ENCODE results near the gene PRPF39.

PRPF39 gene

GRCh38 chr14:45082420-45082819, 1.5 kb upstream of the PRPF39 start:
- DNase-seq (ENCODE audit: low read depth in 2 of 2): no peak

GRCh38 chr14:45083617-45083975, 320 bp upstream of the PRPF39 start:
- no peak for DNase-seq (ENCODE audit: low read depth in 2 of 2)

GRCh38 chr14:45084946-45085346, 1.0 kb downstream of the PRPF39 start:
- no peak for DNase-seq (ENCODE audit: low read depth in 2 of 2)

- DNase-seq (ENCODE audit: low read depth in 2 of 2): peak in 1 of 2 donors; percentile 4
Measured at GRCh38 chr14:45089813-45090212, 5.9 kb downstream of the PRPF39 start.

- no peak for DNase-seq (ENCODE audit: low read depth in 2 of 2)
Measured at GRCh38 chr14:45091710-45092109, 7.8 kb downstream of the PRPF39 start.

GRCh38 chr14:45094275-45094674, 10.4 kb downstream of the PRPF39 start:
- no peak for DNase-seq (ENCODE audit: low read depth in 2 of 2)

- DNase-seq (ENCODE audit: low read depth in 2 of 2): no peak
Measured at GRCh38 chr14:45095143-45095542, 11.2 kb downstream of the PRPF39 start.

GRCh38 chr14:45096218-45096617, 12.3 kb downstream of the PRPF39 start:
- DNase-seq (ENCODE audit: low read depth in 2 of 2): no peak

GRCh38 chr14:45103806-45104205, 19.9 kb downstream of the PRPF39 start:
- no peak for DNase-seq (ENCODE audit: low read depth in 2 of 2)

GRCh38 chr14:45104561-45104960, 20.6 kb downstream of the PRPF39 start:
- no peak for DNase-seq (ENCODE audit: low read depth in 2 of 2)

GRCh38 chr14:45112896-45113781, 29.2 kb downstream of the PRPF39 start:
- no peak for DNase-seq (ENCODE audit: low read depth in 2 of 2)

- no peak for DNase-seq (ENCODE audit: low read depth in 2 of 2)
Measured at GRCh38 chr14:45114327-45114726, 30.4 kb downstream of the PRPF39 start.

GRCh38 chr14:45118594-45118993, 34.7 kb downstream of the PRPF39 start:
- no peak for DNase-seq (ENCODE audit: low read depth in 2 of 2)

GRCh38 chr14:45120096-45120495, 36.2 kb downstream of the PRPF39 start:
- DNase-seq (ENCODE audit: low read depth in 2 of 2): no peak

- no peak for DNase-seq (ENCODE audit: low read depth in 2 of 2)
Measured at GRCh38 chr14:45123271-45123670, 39.4 kb downstream of the PRPF39 start.

GRCh38 chr14:45125754-45126153, 41.8 kb downstream of the PRPF39 start:
- no peak for DNase-seq (ENCODE audit: low read depth in 2 of 2)

- DNase-seq (ENCODE audit: low read depth in 2 of 2): no peak
Measured at GRCh38 chr14:45128963-45129629, 45.2 kb downstream of the PRPF39 start.

- no peak for DNase-seq (ENCODE audit: low read depth in 2 of 2)
Measured at GRCh38 chr14:45133683-45134050, 49.8 kb downstream of the PRPF39 start.

GRCh38 chr14:45134051-45134958, 50.4 kb downstream of the PRPF39 start, which contains the start of gene FKBP3:
FKBP3 (minus strand) TSS chr14:45134481; CDS start chr14:45134456, 25 bp downstream.
- DNase-seq (ENCODE audit: low read depth in 2 of 2): peak; percentile 92

- no peak for DNase-seq (ENCODE audit: low read depth in 2 of 2)
Measured at GRCh38 chr14:45135156-45135555, 51.2 kb downstream of the PRPF39 start.

- peak; percentile 76 to 77 for DNase-seq (ENCODE audit: low read depth in 2 of 2)
Measured at GRCh38 chr14:45135659-45136395, 51.9 kb downstream of the PRPF39 start, which contains the start of gene FANCM. FANCM (plus strand) TSS chr14:45135930; CDS start chr14:45136032, 102 bp downstream.
